ENCODE measurements around the gene MRE11. TPM values are rescaled to one million over a fixed set of nuclear protein-coding genes. Genes with fewer than 3 reads are reported as not detected.

MRE11 gene
- total RNA-seq, 2 experiments from 2014 or later, result 42.6 to 62.1 TPM

- Histone ChIP-seq H3K79me2 (ENCODE audit: insufficient read depth, low read depth, low read length) (no peaks in the 10 kb centered on the region), H2AFZ (ENCODE audit: low read length) (no peak overlapping the region), H3K4me3 (ENCODE audit: low read depth, low read length, poor library complexity, severe bottlenecking) (no peak overlapping the region), H4K20me1 (ENCODE audit: insufficient read depth, low read length) (no peaks in the 10 kb centered on the region), H3K9me2 (ENCODE audit: insufficient read depth, low read length) (no peaks in the 10 kb centered on the region), H3K4me2 (ENCODE audit: low read length) (no peak overlapping the region), H3K27ac (ENCODE audit: low read depth, low read length, poor library complexity, severe bottlenecking) (no peak overlapping the region), H3K4me1 (ENCODE audit: insufficient read depth, low read length, poor library complexity, severe bottlenecking) (no peaks in the 10 kb centered on the region), H3K9me3 (ENCODE audit: low read length) (no peaks in the 10 kb centered on the region), H3K36me3 (ENCODE audit: insufficient read depth, low read length) (peaks cover 68% of the 10 kb centered on the region)
- BruUV-seq (replicated peaks), result no TSS peak
- POLR2A ChIA-PET, result interaction anchor here (0.7 to 1.1 kb wide), 2 partner anchors 10 to 448 kb away, joined by 4 to 5 read pairs; no protein-coding TSS in a partner anchor
- TF ChIP-seq EZH2phosphoT487 (IDR thresholded peaks at IDR 0.05; ENCODE audit: borderline replicate concordance, low read depth, low read length) (no peak), CTCF (conservative IDR thresholded peaks at IDR 0.05; ENCODE audit: low read length) (no peak)
- intact Hi-C loops (cut with micrococcal nuclease; ENCODE audit: unreplicated experiment), result no loop called here
- DNase-seq (ENCODE audit: low spot score), result no peak
- CTCF ChIA-PET (ENCODE audit: unreplicated experiment), result no interaction called here
Observed at GRCh38 chr11:94447149-94447548, 46.5 kb downstream of the MRE11 start.

GRCh38 chr11:94445641-94446040 lies 48.0 kb downstream of the MRE11 start:
- H4K20me1 ChIP-seq (ENCODE audit: insufficient read depth, low read length), result no peaks in the 10 kb centered on the region
- no peak for TF ChIP-seq EZH2phosphoT487 (IDR thresholded peaks at IDR 0.05; ENCODE audit: borderline replicate concordance, low read depth, low read length)
- no peak for TF ChIP-seq CTCF (conservative IDR thresholded peaks at IDR 0.05; ENCODE audit: low read length)
- no peak overlapping the region for H3K4me3 ChIP-seq (ENCODE audit: low read depth, low read length, poor library complexity, severe bottlenecking)
- H3K4me1 ChIP-seq (ENCODE audit: insufficient read depth, low read length, poor library complexity, severe bottlenecking), result no peaks in the 10 kb centered on the region
- H3K79me2 ChIP-seq (ENCODE audit: insufficient read depth, low read depth, low read length), result no peaks in the 10 kb centered on the region
- no peaks in the 10 kb centered on the region for H3K9me3 ChIP-seq (ENCODE audit: low read length)
- H3K36me3 ChIP-seq (ENCODE audit: insufficient read depth, low read length), result peaks cover 78% of the 10 kb centered on the region
- intact Hi-C loops (cut with micrococcal nuclease; ENCODE audit: unreplicated experiment), result no loop called here
- POLR2A ChIA-PET, result interaction anchor here (1.1 kb wide), 1 partner anchor 44 kb away, joined by 3 read pairs; no protein-coding TSS in a partner anchor
- no peaks in the 10 kb centered on the region for H3K9me2 ChIP-seq (ENCODE audit: insufficient read depth, low read length)
- no peak for DNase-seq (ENCODE audit: low spot score)
- CTCF ChIA-PET (ENCODE audit: unreplicated experiment), result no interaction called here
- no peak overlapping the region for H3K27ac ChIP-seq (ENCODE audit: low read depth, low read length, poor library complexity, severe bottlenecking)
- no peak overlapping the region for H3K4me2 ChIP-seq (ENCODE audit: low read length)
- BruUV-seq (replicated peaks), result no TSS peak
- no peak overlapping the region for H2AFZ ChIP-seq (ENCODE audit: low read length)

GRCh38 chr11:94433049-94433448 lies 60.6 kb downstream of the MRE11 start:
- POLR2A ChIA-PET, result interaction anchor here (1.4 kb wide), 1 partner anchor 17 kb away, joined by 5 read pairs; no protein-coding TSS in a partner anchor
- BruUV-seq (replicated peaks), result no TSS peak
- CTCF ChIA-PET (ENCODE audit: unreplicated experiment), result no interaction called here

More at GRCh38 chr11:94433049-94433448, 60.6 kb downstream of the MRE11 start:
- peaks cover 78% of the 10 kb centered on the region for H3K36me3 ChIP-seq (ENCODE audit: insufficient read depth, low read length)
- no peaks in the 10 kb centered on the region for H3K9me3 ChIP-seq (ENCODE audit: low read length)
- no peaks in the 10 kb centered on the region for H3K9me2 ChIP-seq (ENCODE audit: insufficient read depth, low read length)
- intact Hi-C loops (cut with micrococcal nuclease; ENCODE audit: unreplicated experiment), result no loop called here
- no peaks in the 10 kb centered on the region for H3K4me1 ChIP-seq (ENCODE audit: insufficient read depth, low read length, poor library complexity, severe bottlenecking)
- H2AFZ ChIP-seq (ENCODE audit: low read length), result no peak overlapping the region
- no peak overlapping the region for H3K4me2 ChIP-seq (ENCODE audit: low read length)
- no peak overlapping the region for H3K4me3 ChIP-seq (ENCODE audit: low read depth, low read length, poor library complexity, severe bottlenecking)
- H4K20me1 ChIP-seq (ENCODE audit: insufficient read depth, low read length), result no peaks in the 10 kb centered on the region
- TF ChIP-seq CTCF (conservative IDR thresholded peaks at IDR 0.05; ENCODE audit: low read length) (no peak), EZH2phosphoT487 (IDR thresholded peaks at IDR 0.05; ENCODE audit: borderline replicate concordance, low read depth, low read length) (no peak)
- DNase-seq (ENCODE audit: low spot score), result no peak
- H3K27ac ChIP-seq (ENCODE audit: low read depth, low read length, poor library complexity, severe bottlenecking), result no peak overlapping the region
- no peaks in the 10 kb centered on the region for H3K79me2 ChIP-seq (ENCODE audit: insufficient read depth, low read depth, low read length)

Data from OCI-LY7 (cell line).